HEK293 (cell line): Measurements from ENCODE around the gene AHCY.

Experiments
- CTCF ChIA-PET: fragments of 350-600 bp; formaldehyde crosslinking; extraction: SDS; loops from one replicate; lab custom pipeline; 2021; ENCODE audit warnings: antibody characterized with exemption; lab: Yijun Ruan, JAX
- POLR2A ChIA-PET: fragments of 300-600 bp; formaldehyde crosslinking; extraction: SDS; loops from one replicate; lab custom pipeline; 2020; ENCODE audit warnings: antibody characterized with exemption, inconsistent platforms; lab: Yijun Ruan, JAX
- H3K27ac ChIP-seq: fragments of 200-500 bp; sonication (Bioruptor generic); 2 replicates; pipeline ENCODE4 v1.5.1; 2014; ENCODE audit warnings: low read depth, low read length, control low read depth, inconsistent platforms; ENCODE audit errors: extremely low read depth
- H3K36me3 ChIP-seq, 2 experiments: fragments of 200-500 bp in 1 of 2; sonication (Bioruptor generic) in 1 of 2; 1 replicate in 1 of 2; 2 replicates in 1 of 2; pipeline ENCODE4 v1.5.1; 2014 to 2017; ENCODE audit warnings: inconsistent platforms in 2 of 2, low read length in 2 of 2; ENCODE audit not compliant: control insufficient read depth in 2 of 2, insufficient read depth in 1 of 2
- H3K4me1 ChIP-seq: fragments of 200-500 bp; sonication (Bioruptor generic); 2 replicates; pipeline ENCODE4 v1.5.1; 2014; ENCODE audit warnings: mild to moderate bottlenecking, low read length, inconsistent platforms; ENCODE audit not compliant: control insufficient read depth, insufficient read depth
- H3K4me3 ChIP-seq: 2 replicates; pipeline ENCODE4 v1.5.1; 2011; ENCODE audit warnings: low read depth, mild to moderate bottlenecking, control low read depth, low read length, moderate library complexity
- H3K9me3 ChIP-seq: fragments of 200-500 bp; sonication (Bioruptor generic); 2 replicates; pipeline ENCODE4 v1.5.1; 2014; ENCODE audit warnings: low read depth, low read length, inconsistent platforms; ENCODE audit not compliant: control insufficient read depth, insufficient read depth
- CTCF ChIP-seq: fragments of 450-650 bp; formaldehyde crosslinking; IDR thresholded peaks from 2 replicates; pipeline ENCODE4 v1.5.1; 2016; ENCODE audit warnings: missing biosample characterization, missing genetic modification characterization
- HOXD13 ChIP-seq: sonication (generic); formaldehyde crosslinking; IDR thresholded peaks from 2 replicates; pipeline ENCODE4 v1.8.0; 2022; ENCODE audit warnings: missing genetic modification reagents, borderline replicate concordance
- ZNF169 ChIP-seq: fragments of 450-650 bp; formaldehyde crosslinking; IDR thresholded peaks from 2 replicates; pipeline ENCODE4 v1.5.1; 2016; ENCODE audit warnings: missing biosample characterization, missing genetic modification characterization
- ZNF184 ChIP-seq: fragments of 450-650 bp; IDR thresholded peaks from 2 replicates; pipeline ENCODE4 v1.5.1; 2018; ENCODE audit warnings: missing biosample characterization, mild to moderate bottlenecking, missing genetic modification characterization
- ZNF2 ChIP-seq: fragments of 450-650 bp; formaldehyde crosslinking; IDR thresholded peaks from 2 replicates; pipeline ENCODE4 v1.5.1; 2016; ENCODE audit warnings: missing biosample characterization, missing genetic modification characterization
- ZNF664 ChIP-seq: fragments of 450-650 bp; formaldehyde crosslinking; IDR thresholded peaks from 2 replicates; pipeline ENCODE4 v1.5.1; 2016; ENCODE audit warnings: missing biosample characterization, missing genetic modification characterization
- ZSCAN30 ChIP-seq: fragments of 450-650 bp; IDR thresholded peaks from 2 replicates; pipeline ENCODE4 v1.5.1; 2018; ENCODE audit warnings: missing biosample characterization, mild to moderate bottlenecking, missing genetic modification characterization, moderate library complexity

Gene AHCY

DNA sequence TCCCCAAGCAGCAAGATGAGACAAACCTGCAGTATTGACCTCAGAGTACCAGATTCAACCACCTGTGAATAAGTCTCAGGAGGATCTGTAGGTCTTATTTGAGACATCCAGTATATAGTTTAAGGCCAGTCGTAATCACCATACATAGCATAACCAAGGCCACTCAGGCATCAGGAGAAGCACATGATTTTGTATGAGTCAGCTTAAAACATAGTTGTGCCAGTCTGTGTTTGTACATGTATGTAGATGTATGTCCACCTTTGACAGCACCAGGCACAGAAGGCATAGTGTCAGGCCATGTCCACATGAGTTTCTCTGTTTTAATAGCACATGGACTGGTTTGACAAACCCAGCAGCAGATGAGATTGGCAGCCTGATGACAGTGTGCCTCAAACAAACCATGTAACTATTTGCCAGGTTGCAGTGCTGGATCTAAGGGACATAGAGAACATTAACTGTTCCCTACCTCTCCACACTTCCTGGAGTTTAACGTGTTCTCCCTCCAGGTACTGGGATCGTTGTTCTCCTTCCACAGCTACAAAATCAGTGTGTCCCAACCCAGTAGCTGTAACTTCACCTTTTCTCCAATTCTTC, 70.6 kb downstream of the AHCY start:
- Histone ChIP-seq H3K4me3 (no peak overlapping the region), H3K9me3 (no peaks in the 10 kb centered on the region)
- POLR2A ChIA-PET: no interaction called here
- TF ChIP-seq ZNF2 (tag by site-specific recombination) (no peak), CTCF (tag by site-specific recombination) (no peak), ZNF169 (tag by site-specific recombination) (no peak)
- TF ChIP-seq, all 188 proteins: peak for 0
- Histone ChIP-seq H3K4me1 (no peaks in the 10 kb centered on the region), H3K36me3 (no peaks in the 10 kb centered on the region), H3K27ac (no peak overlapping the region)
- CTCF ChIA-PET: interaction anchor here (1.3 to 1.4 kb wide), 2 partner anchors 23 to 80 kb away, joined by 3 to 4 read pairs; no protein-coding TSS in a partner anchor

- ChIA-PET CTCF (interaction anchor here (0.5 kb wide), 1 partner anchor 15 kb away, joined by 5 read pairs; no protein-coding TSS in a partner anchor), POLR2A (interaction anchor here (0.6 to 1.0 kb wide), 2 partner anchors 9 to 174 kb away, joined by 3 read pairs; no protein-coding TSS in a partner anchor)
- no peaks in the 10 kb centered on the region for H3K4me1 ChIP-seq
- H3K36me3 ChIP-seq: no peaks in the 10 kb centered on the region
- TF ChIP-seq ZSCAN30 (tag by site-specific recombination): no peak
- peak; percentile 82 for TF ChIP-seq ZNF664
- no peak for TF ChIP-seq HOXD13 (CRISPR knock-in tag)
- TF ChIP-seq ZNF184 (tag by site-specific recombination): peak; percentile 98
- H3K9me3 ChIP-seq: no peaks in the 10 kb centered on the region
- no peak overlapping the region for H3K27ac ChIP-seq
- H3K4me3 ChIP-seq: no peak overlapping the region
Observed at GRCh38 chr20:34231634-34232033, 71.5 kb downstream of the AHCY start.
